HG02943 (cell line): ENCODE measurements around the gene CPVL.

Source experiments
- ATAC-seq: cut with Tn5 transposase; IDR thresholded peaks from one replicate; pipeline ENCODE4 v1.9.1; 2021; ENCODE audit warnings: mild to moderate bottlenecking, low read depth, moderate library complexity; ENCODE audit not compliant: unreplicated experiment

The CPVL gene

DNA sequence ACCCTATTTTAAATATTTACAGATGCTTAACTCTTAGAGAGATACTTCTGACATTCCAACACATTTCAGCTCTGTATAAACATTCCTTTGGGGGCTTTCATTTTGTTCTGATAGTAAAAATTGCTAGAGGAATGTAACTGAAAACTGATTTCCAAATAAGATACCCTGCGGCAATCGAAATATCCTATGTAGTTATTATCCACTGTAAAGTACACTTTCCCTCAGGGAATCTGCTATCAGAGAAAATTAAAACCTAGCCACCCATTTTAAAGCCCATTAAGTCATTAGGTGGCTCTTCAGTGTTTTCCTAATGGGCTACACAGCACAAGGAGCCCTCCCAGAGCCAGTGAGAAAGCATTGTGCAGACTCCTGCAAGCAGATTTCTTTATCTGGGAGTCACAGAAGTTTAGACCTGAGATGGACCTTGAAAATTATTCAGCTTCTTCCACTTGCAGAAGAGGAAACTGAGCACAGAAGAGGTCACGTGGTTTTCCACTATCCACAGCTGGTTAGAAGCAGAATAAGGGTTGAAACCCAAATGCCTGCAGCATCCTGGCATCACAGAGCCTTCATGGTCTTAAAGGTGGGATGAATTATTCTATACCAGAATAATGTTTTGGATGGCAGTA is 12.6 kb upstream of the CPVL start:
- no peak for ATAC-seq

DNA sequence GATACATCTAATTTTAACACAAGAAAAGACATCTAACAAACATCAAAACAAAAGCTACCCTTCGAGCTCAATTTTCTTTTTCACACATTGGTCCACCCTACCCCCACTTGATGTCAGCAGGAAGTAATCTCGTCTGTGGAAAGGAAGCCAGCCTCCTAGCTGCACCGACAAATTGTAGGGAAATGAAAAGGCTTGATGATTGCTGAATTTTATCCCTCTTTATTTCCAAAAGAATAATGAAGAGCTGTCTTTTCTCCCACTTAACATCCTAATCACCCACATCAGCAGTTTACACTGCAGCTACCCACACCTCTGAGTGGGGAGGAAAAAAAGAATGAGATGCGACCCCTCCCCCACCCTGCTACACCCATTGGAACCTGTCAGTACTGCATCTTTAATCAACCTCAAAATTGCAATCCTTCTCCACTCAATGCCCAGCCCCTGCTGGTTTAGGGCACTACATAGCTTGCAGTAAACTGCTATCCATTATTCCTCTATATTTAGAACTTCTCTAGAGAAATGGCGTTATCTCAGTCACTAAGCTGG is 10.6 kb upstream of the CPVL start:
- ATAC-seq = no peak

DNA sequence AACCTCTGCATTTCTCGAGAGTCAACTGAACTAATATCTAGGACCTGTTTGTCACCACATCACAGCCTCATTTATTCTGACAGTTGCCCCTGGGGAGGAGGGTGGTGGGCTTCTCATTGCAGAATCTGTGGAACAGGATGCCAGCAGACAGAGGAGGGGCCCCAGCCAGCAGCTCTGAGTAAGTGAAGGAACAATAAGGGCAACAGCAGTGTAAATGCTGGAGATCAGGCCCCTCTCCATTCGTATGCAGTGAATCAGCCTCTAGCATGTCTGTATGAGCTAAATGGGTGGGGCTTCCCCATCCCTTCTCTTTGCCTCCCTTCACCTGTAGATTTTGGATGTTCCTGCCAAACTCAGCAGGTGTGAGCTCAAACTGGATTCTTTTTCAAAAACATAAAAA is 7.7 kb upstream of the CPVL start:
- no peak for ATAC-seq

- no peak for ATAC-seq
Observed at GRCh38 chr7:29150856-29151255, 4.5 kb upstream of the CPVL start.

GRCh38 chr7:29149036-29149435 is 2.7 kb upstream of the CPVL start:
- no peak for ATAC-seq

DNA sequence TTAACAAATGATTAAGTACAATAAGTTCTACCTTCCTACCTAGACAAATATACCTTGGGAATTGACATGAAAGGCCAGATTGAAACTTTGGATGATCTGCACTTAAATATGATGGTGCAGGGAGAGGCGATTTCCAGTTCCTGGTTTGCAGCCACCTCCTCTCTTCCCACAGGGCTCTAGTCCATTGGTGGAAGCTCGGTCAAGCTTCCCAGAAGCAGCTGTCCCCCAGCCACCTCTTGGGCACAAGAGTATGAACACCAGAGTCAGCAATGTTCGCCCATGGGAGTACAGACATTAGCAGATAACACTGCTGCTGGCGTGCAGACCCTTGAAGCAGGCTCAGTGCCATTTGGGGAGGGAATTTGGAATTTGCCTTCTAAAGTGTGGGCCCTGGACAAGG is 1.5 kb upstream of the CPVL start:
- no peak for ATAC-seq

DNA sequence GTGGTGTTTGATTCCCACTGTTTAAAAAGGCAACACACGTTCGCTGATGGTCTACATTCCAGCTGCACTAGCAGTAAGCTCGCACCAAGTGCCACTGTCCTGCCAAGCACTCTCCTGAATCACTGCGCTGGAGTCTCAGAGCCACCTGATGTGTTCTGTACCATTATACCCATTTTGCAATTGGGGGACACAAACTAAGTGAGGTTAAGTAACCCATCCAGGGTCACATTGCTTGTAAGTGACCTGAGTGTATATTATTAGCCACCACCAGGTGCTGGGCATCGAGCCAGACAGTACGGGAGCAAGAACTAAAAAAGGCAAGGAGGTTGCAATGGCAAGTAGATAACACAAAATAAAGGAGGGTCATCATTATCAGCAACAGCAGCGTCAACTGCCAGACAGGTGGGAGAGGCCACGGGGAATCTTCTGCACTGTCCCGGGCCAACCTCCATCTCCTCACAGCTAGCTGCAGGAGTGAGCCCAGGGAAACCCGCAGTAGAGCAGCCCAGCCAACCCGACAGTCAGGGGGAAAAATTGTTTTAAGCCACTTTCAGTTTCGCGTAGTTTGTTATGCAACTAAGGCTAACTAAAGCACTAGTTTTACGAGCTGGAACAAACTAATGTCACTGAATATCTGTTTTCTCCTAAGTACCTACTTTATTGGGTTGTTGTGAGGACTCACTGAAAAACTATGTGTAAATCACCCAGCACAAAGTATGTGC is 712 bp upstream of the CPVL start:
- no peak for ATAC-seq

GRCh38 chr7:29145553-29146056 is 732 bp downstream of the CPVL start:
- no peak for ATAC-seq

DNA sequence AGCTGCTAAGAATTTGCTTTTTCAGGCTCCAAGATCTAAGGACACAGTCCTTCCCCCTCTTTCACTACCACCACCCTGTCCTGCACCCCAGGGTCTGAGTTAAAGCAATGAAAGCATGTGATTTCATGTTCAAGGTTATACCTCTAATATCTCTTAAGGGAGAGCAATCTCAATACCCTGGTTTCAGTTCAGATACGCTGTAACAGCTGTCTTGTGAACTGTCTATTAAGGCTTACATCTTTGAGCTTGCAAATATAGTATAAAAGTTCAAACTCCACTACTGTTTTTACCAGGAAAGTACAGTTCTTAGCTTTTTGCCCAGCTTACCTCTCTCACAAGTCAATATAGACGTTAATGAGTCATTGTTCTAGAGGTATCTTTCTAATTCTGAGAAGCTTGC is 2.6 kb downstream of the CPVL start:
- no peak for ATAC-seq

DNA sequence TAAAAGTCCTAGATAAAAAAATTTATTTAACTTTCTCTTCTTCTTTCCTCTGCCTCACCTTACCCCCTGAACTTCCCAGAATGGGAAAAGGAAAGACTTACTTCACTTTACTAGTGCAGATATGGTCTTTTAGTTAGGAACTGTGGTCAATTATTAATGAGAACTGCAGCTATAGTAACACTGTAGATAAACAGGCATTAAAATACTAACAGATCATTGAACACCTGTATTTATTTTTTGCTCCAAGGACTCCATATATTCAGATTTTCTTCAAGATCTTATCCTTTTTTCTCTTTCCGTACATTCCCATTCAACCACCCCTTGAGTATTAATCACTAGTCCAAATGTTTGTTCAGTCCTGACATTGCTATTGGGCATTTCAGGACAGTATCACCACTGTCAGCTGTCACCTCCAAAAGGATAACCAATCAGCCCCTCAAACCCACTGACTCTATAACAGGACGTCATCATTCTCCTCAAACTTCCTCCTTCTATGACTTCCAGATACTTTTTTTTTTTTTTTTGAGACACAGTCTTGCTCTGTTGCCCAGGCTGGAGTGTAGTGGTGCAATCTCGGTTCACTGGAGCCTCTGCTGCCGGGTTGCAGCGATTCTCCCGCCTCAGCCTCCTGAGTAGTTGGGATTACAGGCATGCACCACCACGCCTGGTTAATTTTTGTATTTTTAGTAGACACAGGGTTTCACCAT is 4.2 kb downstream of the CPVL start:
- ATAC-seq = no peak

GRCh38 chr7:29140873-29141468 is 5.4 kb downstream of the CPVL start:
- no peak for ATAC-seq

DNA sequence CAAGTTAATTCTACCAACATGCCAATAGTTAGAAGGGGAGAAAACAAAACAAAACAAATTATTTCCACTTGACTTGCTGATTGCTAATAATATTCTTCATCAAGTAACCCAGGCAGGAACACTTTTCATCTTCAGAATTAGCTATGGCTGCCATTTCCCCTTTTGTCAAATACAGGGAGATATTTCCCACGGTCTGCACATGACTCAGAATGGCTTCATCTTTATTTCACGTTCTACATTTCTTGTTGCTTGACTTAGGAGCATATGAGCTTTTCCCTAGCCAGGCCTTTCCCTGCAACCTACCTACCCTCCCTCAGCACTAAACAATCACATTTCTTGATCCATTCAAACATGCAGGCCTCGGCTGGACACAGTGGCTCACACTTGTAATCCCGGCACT is 6.5 kb downstream of the CPVL start:
- ATAC-seq = no peak

GRCh38 chr7:29139191-29139590 is 7.1 kb downstream of the CPVL start:
- no peak for ATAC-seq

DNA sequence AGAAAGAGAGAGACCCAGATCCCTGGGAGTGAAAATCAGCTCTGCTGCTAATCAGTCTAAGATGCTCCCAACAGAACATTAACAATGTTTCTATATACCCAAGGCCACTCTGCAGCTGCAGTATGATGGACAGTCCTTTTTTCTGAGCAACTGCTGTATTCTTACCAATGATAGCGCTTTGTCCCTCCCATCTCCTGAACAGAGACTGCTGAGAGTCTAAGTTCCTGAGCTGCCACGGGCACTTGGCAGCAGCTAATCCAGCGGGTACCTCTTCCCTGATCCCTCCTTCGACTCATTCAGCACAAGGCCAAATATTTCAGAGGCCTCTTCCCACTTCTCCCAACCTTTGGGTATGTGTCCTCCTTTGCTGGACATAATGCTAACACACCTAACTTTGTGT is 7.7 kb downstream of the CPVL start:
- no peak for ATAC-seq

DNA sequence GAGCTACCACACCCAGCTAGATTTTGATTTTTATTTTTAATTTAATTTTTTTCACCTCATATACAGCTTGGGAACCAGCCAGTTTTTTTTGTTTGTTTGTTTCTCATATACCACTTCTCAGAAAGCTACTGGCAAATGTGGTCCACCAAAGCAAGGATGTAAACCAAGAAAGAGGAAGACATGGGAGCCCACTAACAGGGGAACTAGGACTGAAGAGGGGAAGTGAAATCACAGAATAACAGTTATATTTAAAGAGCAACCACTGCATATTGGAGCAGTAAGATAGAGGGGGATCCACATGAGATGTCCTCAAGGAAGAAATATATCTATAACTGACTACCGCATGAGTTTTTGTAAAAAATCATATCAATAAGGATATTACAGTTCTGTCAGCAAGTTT is 10.5 kb downstream of the CPVL start:
- ATAC-seq = no peak

GRCh38 chr7:29132980-29133379 is 13.4 kb downstream of the CPVL start:
- no peak for ATAC-seq

DNA sequence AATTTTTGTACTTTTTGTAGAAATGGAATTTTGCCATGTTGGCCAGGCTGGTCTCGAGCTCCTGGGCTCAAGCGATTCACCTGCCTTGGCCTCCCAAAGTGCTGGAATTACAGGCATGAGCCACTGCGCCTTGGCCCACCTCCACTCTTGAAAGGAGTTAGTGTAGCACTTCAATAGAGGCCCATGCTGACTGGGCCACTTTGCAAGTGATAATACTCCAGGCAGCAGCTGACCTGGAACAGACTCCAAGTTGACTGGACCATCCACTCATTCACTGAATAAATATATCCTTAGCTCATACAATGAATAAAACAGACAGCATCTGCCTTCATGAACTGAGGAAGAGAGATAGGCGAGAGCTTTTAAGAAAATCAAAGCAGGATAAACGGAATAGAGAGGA is 14.7 kb downstream of the CPVL start:
- ATAC-seq = no peak

DNA sequence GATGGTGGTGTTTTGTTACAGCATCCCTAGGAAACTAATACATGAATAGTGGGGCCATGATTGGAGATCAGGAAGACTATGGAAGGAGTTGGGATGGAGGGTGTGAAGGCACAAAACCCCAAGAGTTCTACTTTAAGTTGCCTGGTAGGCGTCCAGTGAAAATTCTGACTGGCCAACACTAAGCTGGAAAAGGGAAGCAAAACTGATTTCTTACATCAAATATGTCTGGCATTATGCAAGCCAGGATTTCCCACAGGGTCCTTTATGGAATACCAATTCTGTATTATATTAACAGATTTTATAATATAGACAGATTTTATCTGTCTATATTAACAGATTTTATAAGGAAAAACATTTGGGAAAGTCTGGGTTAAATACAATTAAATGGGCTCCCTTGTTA is 16.2 kb downstream of the CPVL start:
- ATAC-seq = no peak

GRCh38 chr7:29127527-29127926 is 18.8 kb downstream of the CPVL start:
- ATAC-seq = no peak

DNA sequence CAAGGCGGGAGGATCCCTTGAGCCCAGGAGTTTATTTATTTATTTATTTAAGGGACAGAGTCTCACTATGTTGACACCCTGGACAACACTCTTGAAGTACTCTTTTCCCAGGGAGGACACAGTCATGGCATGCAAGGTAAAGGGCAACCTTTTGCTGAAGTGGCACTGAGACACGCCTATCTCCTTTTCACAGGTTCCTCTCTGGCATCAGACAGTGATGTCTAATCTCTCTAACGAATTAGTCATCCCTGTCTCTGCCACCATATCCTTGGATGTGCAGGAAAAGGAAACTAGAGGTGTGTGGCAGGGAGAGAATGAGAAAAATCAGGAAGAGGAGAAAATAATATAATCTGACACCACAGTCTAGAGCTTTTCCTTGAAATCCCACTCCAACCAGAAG is 19.5 kb downstream of the CPVL start:
- ATAC-seq = no peak

GRCh38 chr7:29123626-29124190 is 22.6 kb downstream of the CPVL start:
- ATAC-seq = no peak
